ENCODE data around the gene TXN.

GRCh38 chr9:110291921-110292557, 35.7 kb upstream of the TXN start:
- TF ChIP-seq CTCF (IDR thresholded peaks at IDR 0.05), result no peak
- TF ChIP-seq POLR2AphosphoS5 (IDR thresholded peaks at IDR 0.05), result no peak
- no peak for TF ChIP-seq POLR2A (IDR thresholded peaks at IDR 0.05)
